ENCODE measurements around the gene SORCS2.

SORCS2 gene

DNA sequence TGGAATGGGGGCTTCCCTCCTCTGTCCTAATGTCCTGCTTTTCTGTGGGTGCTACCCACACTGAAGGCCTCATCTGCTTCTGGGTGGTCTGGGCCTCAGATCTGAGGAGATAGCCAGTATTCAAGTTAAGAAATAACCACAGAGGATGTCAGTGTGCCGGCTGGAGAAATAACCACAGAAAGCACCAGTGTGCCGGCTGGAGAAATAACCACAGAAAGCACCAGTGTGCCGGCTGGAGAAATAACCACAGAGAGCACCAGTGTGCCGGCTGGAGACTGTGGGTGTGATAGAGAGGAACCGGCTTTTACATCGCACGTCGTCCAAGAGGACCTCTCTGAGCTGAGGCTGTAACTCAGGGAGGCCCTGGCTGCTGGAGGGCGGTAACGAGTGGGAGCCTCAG is 308.1 kb downstream of the SORCS2 start:
- no peak for DNase-seq

GRCh38 chr4:7501314-7501713 is 309.0 kb downstream of the SORCS2 start:
- no peak for DNase-seq

- no peak for DNase-seq
Measured at GRCh38 chr4:7501873-7502272, 309.5 kb downstream of the SORCS2 start.

DNA sequence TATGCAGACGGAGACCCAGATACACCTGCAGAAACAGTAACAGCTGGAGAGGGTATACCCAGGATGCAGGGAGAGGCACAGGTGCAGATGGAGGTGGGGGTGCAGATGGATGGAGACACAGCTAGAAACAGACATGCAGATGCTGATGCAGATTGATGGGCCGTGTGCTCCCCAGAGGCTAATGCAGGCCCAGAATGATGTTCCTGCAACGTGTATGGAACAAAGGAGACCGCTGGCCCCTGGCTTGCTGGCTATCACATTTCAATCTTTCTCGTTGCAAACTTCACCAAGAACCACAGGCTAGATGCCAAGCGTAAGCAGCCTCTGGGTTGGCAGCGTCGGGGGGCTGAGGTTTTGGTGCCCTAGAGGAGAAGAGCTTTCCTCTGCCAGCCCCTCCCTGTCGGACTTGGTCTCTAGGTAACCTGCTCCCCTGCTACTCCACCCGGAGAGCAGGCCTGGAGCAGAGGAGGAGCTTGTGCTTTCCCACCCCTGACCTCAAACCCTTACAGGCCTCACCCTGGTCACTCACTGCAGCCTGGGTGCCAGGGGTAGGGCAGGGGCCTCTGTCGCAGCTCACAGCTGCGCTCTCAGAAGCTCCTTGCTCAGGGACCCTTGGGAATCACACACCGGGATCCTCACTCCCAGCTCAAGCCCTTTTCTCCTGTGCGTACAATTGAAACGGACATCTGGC is 311.4 kb downstream of the SORCS2 start:
- no peak for DNase-seq

DNA sequence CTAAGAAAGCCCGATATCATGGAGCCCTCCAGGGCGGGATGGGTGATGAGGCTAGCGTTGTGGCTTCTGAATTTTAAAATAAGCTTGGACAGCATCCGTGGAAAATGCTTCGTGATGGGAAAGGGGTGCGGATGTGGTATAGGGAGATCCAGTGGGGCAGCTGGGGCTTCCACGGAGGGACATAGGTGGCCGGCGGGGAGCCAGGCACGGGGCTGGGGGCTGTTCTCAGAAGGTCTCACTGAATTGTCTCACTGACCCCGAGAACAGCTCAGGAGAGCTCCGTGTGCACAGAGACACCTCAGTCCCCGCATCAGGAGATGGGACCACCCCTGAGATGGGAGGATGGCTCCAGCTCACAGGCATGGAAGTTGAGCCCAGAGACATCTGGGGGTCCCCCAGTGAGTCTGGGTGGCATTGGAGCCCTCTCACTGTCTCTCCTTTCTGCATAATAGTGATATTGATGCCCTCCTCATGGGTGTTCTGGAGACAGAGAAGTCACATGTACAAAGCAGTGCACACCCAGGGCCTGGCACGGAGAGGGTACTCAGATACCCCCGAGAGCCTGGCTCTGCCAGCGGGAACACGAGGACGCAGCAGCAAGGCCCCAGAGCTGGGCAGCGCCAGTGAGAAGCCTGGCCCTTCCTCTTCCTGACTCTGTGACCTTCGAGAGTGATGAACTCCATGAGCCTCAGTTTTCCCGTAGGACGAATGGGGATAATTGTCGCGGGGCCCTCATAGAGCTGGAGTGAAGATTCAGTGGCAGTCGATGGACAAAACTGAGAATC is 313.0 kb downstream of the SORCS2 start:
- no peak for DNase-seq

GRCh38 chr4:7506119-7506518 is 313.8 kb downstream of the SORCS2 start:
- no peak for DNase-seq

DNA sequence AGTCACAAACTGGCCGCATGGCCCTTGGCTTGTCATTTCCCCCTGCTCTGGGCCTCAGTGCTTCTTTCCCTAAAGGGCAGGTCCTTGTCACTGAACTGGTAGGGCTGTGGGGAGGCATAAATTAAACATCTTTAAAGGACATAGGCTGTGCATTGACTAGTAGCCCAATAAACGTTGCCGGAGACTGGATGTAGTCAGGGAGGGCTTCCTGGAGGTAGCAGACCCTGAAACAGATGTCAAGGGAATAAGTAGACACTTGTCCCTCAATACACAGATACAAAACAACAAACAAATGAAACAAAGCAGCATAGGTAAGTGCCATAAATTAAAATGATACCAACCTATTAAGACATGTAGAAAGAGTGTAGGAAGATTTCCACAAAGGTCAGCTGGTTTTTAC is 314.2 kb downstream of the SORCS2 start:
- DNase-seq = no peak

DNA sequence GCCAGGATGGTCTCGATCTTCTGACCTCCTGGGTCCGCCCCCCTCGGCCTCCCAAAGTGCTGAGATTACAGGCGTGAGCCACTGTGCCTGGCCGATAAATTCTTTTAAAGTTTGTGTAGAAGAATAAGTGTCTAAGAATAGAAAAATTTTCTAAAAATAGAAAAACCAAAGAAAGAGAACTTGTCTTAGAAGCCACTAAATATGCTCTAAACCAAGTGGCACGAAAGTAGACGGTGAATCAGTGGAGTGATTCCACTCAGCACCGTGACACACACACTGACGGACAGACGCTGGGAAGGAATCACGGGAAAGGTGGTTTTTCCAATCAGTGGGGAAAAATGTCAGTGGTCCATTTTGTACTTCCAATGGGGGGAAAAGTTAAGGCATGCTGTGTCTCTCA is 315.0 kb downstream of the SORCS2 start:
- no peak for DNase-seq

- DNase-seq = no peak
Measured at GRCh38 chr4:7510066-7510465, 317.7 kb downstream of the SORCS2 start.

DNA sequence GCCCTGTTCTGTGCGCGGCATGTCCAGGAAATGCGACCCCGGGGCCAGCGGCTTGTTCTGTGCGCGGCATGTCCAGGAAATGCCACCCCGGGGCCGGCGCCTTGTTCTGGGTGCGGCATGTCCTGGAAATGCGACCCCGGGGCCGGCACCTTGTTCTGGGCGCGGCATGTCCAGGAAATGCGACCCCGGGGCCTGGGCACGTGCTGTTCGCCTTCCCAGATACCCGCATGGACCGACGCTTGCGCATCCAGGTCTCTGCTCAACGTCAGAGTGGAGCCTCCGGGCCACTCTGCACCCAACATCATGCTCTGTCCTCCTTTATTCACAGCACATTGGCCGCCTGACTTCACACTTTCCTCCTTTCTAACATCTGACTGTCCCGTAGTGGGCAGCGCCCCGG is 318.2 kb downstream of the SORCS2 start:
- DNase-seq = no peak

DNA sequence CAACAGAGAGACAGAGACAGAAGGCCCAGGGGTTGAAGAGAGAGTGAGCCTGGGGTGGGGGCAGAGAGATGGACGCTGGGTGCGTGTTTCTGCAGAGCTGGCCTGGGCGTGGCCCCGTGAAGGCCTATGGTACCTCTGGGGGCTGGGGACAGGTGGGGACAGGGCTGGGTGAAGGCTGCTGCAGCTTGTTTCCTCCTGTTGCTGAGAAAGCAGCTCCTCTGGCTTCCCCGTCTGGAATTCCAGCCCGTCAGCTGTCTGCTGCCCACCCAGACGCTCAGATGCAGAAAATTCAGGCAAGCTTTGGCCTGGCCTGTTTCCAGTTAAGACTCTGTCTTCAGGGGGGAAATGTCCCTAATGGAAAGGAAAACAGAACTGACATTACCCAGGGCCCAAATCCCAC is 319.2 kb downstream of the SORCS2 start:
- DNase-seq = no peak

DNA sequence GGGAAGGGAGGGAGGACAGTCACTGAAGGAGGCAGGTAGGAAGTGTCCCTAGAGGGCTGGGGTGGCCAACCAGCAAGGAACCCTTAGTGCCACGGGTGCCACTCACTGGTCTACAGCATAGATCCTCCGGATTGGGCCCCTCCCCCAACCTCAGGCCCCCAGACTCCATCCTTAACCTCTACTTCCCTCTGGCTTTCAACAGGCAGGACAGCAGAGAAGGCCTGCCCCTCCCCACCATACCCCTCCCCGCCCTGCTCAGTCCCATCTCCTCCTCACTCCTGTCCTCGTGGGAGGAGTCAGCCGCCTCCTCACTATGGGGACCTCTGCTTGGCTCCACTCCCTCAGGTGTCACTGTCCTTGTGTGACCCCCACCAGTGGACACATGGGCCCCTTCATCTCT is 320.1 kb downstream of the SORCS2 start:
- no peak for DNase-seq

- no peak for DNase-seq
Measured at GRCh38 chr4:7512946-7513345, 320.6 kb downstream of the SORCS2 start.

DNA sequence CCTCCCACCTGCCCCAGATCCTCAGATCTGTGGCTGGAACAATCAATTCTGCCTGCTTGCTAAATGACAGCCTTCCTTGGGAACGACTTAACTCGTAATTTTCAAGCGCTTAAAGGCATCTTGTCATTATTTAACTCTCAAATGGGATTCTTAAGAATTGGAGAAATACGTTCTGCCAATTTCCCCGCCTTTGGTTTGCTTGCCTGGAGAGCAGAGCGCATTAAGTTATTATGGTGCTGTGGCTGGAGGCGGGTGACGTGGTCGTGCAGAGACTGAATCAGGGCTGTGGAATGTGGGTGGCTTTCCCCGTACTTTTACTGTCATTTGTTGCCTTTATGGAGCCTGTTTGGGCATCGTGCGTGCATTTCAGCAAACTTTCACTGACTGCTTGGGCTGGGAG is 321.3 kb downstream of the SORCS2 start:
- DNase-seq = peak; percentile 81

- DNase-seq = no peak
Measured at GRCh38 chr4:7514281-7514680, 321.9 kb downstream of the SORCS2 start.

GRCh38 chr4:7514789-7515188 is 322.5 kb downstream of the SORCS2 start:
- peak; percentile 6 for DNase-seq

- DNase-seq = peak; percentile 21
Measured at GRCh38 chr4:7515390-7515902, 323.1 kb downstream of the SORCS2 start.

GRCh38 chr4:7516096-7516772 is 323.9 kb downstream of the SORCS2 start:
- no peak for DNase-seq

DNA sequence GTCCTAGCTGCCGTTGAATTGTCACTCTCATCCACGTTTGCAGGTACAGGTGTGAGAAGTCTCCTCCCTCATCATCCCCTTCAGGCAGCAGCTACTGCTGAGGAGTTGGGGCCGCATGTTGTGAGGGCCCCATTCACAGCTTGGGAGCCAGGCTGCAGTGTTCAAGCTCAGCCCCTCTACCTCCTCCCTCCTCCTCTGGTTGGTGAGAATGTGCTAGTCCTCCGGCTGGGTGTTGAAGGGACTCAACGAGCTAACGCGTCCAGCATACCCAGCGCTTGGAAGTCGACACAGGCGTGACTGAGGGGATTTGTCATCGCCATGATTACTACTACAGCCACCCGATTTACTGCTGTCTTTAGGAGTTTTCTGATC is 324.4 kb downstream of the SORCS2 start:
- no peak for DNase-seq

DNA sequence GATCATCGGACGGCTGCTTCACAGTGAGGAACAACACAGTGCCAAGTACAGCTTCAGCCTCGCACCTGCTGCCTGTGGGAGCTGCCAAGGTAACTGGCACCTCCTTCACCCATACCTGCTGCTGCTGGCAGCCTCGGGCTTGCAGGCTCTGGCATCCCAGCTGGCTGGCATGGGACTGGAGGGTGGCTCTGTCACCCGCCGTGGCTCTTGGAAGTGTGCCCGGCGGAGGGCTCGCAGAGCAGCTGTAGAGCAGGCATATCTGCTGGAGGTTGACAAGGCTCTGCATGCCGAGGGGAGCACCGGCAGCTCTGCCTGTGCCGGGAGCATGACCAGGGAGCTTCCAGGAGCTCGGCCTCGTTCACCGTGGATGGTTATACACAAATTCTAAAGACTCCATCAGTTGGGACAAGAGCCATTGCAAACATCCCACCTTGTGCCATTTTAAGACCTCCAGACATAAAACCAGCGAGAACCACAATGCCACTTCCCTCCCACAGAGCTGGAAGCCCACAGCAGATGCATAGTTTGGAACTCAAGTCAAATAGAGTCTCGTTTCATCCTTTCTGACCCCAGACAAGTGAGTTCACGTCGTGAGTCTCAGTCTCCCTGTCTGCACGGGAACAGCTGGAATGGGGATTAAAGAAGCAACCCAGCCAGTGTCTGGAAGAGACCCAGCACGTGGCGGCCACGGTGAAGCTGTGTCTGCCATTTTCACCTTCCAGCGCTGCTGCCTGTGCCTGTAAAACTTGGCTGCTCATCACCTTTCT is 326.7 kb downstream of the SORCS2 start:
- DNase-seq = no peak

- no peak for DNase-seq
Measured at GRCh38 chr4:7519638-7520376, 327.5 kb downstream of the SORCS2 start.

DNA sequence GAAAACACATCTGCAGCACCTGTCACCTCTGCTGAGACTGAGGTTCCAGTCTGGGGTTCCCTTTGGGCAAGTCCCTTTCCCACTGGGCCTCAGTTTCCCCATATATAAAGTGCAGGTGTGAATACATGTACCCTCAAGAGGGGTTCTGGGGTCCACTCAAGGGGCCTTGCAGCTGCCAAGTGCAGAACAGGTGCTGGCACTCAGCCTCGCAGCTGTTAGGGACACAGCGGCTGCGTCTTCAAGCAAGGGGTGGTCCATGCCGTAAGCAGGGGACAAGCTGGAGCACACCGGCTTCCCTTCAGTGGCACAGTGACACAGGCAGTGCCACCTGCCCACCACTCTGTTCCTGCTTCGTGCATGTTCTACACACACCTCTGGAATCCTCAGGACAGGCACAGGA is 329.3 kb downstream of the SORCS2 start:
- no peak for DNase-seq
